Activated CD8-positive, alpha-beta memory T cell treated with anti-CD3 and anti-CD28 coated beads for 48 hours (primary cell): Measurements from ENCODE around the gene SMPD3.

Experiments
- DNase-seq, 3 experiments: peaks; one replicate each; pipeline ENCODE4 v3.0.0-alpha.2; 2020; ENCODE audit warnings: low read depth in 2 of 3, low spot score in 2 of 3

The SMPD3 gene

DNA sequence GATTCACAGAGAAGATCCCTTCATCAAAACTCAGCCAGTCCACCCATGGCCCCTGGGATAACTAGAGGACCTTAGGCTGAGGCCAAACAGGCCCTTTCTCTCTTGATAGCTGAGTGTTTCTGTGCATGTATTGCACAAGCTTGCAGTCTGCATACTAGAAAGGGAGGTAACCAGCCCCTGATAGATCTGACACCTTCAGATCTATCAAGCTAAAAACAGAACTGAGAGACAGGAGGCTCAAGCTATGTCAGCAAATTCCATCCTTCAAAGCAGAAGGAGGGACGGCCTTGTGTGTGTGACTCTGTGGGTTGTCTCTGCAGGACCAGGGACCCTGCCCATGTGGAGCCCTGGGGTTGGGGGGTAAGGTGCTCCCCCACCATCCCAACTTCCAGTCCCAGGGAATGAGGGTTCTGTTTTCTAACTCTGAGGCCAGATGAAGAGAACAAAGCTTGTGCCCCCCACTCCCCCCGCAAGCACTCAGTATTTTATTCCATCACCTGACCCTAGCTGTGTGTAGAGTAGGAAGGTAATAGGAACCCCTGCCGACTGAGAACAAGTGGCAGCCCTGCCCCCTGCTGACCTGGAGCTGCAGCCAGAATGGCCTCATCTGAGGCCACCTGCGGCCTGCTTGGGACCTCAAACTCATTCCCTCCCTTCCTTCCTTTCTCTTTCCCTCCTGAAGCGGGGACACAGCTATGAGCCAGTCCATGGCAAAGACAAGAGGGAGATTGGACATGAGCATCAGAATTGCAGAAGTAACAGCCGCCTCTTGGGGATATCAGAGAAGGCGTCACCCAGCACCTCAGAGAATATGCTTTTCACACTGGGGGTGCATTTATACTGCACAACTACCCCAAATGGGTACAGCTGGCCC, 63.8 kb downstream of the SMPD3 start:
- no peak for DNase-seq

DNA sequence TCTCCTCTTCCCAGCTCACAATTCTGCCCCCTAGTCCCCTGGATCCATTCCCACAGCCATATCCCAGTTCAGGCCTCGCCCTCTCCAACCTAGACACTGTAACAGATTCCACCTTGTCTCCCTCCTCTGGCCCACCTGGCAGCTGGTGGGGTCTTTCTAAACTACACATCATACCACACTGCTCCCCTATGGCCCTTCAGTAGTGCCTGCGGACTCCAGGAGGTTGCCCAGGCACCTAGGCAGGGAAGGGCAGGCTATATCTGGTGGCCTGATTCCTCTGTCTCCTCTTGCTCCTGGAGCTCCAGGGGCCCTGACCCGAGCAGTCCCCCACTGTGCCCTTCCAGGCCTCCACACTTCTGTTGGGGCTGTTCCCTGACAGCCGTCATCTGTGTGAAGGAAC, 64.5 kb downstream of the SMPD3 start:
- no peak for DNase-seq

DNA sequence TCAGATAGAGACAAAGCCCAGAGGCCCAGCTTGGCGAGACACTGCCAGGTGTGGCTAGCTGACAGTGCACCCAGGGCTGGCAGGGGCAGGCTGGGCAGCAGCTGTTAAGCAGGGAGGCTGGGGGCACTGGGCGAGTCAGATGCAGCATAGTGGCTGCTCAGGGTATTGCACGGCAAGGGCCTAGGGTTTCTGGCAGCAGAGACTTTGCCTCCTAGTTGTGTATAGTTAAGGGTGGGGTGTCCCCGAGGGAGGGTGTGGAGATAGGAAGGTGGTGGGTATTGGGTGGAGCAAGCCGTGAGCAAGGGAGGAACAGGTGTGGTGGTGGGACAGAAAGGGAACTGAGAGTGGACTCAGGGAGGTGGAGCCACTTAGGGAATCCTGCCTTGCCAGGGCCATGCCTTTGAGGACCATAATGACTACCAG, 66.0 kb downstream of the SMPD3 start:
- no peak for DNase-seq

DNA sequence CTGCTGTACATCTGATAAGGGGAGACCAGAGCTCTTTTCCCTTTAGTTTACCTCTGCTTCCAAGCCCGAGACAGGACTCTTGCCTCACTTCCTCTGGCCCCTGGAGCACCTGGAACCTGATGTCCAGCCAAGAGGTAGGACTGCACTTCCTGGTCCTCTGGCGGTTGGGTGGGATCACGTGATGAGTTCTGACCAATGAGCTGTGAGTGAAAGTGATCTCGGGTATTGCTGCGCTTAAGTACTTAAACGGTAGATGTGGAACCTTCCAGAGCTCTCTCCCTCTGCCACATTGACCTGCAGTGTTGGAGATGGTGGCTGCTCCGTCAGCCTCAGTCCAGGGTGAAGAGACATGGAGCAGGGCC, 67.0 kb downstream of the SMPD3 start:
- no peak for DNase-seq

DNA sequence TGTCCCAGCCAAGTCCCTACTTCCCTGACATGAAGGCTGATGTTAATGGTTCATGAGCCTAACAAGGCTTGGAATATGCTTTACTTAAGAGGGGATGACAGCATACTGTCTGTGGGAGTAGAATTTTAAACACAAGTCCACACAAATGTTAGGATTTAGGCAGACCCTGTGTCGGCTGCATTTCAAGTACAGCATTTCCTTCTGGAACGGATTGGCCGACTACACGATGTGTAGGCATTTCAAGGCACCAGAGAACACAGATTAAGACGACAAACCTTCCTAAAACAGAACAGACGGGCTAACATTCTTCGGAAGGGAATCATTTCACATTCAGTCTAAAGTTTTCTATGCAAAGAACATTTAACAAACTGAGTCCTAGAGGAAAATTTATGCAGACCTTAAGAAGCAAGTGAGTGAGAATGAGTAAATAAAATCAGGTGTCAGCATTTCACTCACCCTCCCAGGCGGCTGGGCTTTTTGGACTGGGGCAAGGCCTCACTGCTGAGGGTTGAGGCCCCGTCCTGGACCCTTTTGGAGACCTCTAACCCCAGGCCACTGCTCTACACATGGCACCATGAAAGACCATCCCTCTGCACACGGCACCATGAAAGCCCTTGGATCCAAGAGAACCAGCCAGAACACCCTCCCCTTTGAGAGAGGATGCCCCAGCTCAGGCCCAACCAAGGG, 67.5 kb downstream of the SMPD3 start:
- DNase-seq, result no peak

DNA sequence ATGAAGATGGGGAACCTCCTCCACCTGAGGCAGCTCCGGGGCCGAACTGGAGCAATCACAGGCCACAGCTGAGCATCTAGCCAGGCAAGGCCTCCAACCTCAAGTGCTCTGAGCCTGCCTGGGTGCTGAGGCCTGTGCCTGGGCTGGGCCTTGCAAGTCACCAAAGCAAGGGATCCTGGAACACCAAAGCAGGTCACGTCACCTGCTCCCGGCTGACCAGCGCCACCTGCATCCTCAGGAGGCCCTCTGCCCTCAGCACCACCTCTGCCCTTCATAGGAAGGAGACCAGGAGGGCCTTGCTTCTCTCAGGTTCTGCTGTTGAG, 68.0 kb downstream of the SMPD3 start:
- no peak for DNase-seq

DNA sequence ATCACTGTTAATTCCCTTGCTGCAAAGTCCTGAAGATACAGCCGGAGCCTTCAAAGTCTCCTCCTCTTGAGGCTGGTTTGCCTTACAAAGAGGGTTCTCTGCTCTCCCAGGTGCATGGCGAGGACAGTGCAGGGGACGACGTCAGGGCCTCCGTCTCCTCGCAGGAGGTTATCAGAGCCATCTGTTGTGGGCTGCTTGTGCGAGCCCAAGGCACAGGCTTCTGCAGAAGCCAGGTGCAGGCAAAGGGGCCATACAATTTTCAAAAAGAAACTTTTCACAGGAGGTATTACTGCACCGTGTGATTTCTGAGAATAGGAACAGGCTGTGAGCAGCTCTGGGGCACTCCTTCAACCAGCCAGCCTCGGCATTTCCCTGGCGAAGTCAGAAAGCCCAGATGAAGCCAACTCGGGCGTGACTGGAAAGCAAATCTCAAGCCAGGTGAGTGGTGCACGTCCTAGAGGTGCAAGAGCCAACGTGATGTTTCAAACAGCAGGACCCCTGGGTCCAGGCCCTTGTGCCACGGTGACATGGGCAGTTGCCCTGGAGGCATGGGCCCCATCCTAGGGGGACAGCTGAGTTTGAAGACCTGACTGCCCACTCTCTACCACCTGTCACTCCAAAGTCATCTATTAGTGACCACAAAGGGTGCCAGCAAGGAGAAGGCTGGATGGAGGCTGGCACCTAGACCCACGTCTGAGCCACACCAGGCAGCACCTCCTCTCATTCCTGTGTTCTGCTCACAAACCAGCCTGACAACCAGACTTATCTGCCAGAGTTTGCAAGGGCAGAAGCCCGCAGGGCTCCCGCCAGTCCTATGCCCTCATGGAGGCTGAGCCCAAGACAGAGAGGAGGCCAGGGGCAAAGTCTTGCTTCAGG, 68.6 kb downstream of the SMPD3 start:
- no peak for DNase-seq

DNA sequence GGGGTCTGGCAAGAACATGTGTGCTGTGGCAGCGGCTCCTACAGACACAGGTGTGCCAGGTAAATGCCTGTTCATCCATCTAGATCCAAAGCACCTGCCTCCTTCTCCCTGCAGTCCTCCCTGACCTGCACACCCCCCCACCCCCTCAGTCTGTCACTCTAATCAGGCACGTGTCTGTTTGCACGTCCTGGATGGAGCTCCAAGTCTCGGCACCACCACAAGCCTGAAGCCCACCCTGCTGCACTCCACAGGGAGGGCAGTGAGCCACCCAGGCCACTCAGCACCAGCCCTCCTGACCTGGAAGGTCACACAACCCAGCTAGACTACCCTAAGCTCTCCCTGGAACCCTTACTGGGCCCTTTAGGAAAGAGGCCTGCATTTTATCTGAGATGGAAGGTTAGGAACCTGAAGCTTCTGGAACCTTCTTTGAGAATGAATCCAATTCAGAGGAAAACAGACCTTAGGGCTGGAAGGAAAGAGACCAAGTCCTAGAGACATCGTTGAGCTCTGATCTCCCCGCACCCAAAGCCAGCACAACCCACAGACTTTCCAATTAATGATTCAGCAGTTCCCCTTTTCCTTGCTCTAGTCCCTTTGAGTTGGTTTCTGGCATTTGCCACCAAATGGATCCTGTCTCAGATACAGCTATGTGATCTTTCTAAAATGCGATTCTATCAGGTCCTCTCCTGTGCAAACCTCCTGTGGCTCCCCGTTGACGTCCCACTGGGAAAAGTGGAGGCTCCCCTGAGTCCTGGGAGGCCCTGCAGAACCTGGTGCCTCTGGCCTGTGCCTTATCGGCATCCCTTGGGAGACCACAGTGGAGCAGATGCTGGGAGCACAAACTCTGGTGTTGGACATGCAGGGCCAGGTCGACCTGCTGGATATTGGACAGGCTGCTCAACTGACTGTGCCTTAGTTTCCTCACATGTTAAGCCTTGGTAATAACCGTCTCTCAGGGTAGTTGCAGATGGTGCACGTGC, 69.6 kb downstream of the SMPD3 start:
- DNase-seq, result no peak

DNA sequence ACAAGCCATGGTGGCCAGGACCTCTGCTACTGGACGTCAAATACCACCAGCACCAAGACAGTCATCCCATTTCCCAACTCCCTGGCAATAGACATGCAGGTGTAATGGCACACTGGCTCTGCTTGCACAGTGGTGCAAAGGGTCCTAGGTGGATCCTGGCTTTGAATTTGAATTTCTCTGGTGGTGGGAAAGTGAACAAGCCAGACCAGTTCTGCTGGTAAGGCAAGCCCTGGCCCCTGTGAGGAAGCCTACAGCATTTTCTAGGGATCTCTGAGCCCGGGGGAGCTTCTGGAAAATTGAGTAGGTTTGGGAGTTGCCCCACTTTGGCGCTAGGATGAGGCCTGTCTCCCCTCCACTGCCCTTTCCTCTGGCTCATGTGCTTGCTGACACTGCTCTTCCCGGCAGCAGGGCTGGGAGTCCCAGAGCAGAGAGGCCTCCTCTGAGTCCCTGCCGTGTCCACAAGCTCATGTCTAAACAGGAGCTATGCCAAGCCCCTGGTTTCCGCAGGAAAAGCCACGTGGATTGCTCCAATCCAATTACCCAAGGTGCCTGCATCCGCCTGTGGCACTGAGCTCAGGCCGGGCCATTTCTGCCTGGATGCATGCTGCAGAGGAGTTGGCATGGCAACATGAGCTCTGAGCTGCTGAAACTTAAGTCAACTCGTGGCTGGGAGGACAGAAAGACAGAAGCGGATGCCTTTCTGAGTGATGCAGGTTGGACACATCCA, 70.5 kb downstream of the SMPD3 start:
- DNase-seq, result no peak

DNA sequence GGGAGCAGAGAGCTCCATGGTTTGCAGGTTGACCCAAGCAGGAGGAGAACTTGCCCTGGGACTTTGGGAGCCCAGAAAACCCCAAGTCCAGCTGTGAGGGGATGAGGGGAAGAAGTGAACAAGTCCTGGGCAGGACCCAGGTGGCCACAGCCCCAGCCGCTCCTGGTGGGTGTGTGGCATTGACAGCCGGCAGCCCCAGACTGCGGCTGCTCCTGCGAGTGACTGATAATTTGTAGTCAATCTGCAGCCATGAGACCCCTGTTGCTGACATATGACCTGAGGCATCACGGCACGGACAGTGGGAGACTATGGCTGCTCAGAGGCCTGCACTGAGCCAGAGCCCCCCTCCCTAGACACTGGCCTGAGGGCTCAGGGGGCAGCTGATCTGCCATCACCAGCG, 71.1 kb downstream of the SMPD3 start:
- no peak for DNase-seq

DNA sequence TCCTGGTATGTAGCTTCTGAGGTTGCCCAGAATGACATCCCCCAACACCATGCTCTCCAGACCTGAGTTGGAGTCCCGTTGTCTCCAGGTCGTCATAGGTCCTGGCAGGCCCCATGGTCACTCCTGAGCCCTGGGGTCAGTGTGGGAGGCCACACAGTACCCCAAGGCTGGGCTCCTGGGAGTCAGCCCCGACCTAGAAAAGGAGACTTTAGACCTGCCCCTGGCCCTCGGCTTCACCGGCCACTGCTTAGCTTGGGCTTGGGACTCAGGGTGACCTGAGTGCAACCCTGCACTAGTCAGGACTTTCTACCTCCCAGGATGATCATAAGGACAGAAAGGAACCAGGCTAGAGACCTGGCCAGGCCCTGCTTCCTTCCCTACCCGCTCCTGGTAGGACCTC, 71.7 kb downstream of the SMPD3 start:
- DNase-seq, result no peak

DNA sequence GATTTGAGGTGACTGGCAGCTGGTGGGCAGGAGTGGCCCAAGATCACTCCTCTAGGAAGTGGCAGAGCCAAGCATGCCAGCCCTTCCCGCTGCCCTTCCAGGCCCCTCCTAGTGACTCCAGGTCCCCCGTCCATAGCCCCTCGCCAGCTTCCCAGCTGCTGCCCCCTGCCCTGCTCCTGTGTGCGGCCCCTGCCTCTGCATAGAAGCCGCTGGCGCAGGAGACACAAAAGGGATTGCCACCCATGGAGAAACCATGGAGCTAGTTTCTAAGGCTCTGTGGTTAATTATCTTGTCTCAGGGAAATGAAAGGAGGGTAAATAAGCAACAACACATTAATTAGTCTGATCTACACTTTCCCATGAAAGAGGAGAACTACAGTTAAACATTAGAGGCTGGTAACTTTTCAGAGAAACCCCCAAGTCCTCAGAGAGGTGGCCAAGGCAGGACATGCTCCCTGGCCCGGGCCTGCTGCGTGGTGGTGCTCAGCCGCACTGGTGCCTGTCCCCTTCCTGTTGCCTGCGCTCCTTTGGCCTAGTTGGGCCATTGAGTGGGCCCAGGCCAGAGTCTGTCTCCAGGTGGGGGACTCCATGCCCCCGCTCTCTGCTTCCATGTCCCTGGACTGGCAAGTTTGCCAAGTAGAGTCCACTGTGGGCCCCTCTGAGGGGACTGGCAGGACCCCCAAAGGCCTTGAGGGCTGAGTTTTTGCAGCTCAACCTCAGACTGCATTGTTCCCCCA, 72.3 kb downstream of the SMPD3 start:
- DNase-seq, result no peak

DNA sequence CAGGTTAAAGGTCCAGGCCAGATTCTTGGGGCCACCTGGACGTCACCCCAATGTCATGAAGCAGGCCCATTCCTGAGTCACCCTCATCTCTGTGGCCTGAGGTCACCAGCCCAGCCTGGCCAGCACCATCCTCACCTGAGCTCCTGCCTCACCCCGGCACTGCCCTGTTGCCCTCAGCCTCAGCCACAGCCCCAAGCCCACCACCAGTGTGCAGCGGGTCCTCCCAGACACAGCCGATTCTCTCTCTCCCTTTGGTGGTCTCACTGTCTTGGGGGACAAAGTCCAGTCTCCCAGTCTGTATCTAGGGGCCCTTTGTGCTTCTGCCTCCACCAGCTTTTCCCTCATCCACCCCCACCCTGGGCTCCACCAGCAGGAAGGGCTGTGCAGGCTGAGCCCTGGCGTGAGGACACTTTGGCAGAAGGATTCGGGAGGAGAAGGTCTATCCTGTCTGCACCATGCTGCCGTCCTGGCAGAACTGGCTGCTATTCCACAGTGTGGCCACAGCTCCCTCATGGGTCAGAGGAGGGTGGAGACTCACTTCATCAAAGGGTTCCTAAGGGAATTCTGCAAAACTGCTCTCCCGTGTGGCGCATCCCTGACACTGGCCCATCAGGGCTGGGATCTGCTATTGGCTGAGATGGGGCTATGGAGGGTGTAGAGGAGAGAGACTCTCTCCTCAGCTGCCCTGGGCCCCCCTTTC, 73.2 kb downstream of the SMPD3 start:
- DNase-seq, result no peak

DNA sequence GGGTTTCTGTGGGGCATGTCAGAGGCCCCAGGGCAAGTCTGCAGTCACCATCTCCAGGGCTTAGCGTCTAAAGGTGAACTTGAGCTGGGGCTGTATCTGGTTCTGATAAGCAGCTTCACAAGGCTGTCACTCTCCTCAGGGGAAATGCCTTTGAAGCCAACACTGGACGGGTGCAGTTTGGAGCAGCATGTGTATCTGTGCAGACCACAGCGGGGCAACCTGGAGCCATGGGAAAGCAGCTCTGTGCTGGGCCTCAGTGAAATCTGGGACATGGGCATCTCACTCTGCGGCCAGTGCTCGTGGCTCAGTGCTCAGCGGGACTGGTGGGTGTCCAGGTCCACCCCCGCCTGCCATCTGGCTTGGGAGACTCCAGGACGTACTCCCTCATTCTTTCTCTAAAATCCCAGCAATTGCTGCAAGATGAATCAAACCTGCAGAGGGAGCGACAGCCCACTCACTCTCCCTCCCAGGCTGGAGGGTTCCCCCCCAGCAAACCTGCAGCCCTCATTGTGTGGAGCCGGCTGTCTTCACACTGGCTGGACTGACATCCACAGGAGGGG, 74.0 kb downstream of the SMPD3 start:
- DNase-seq, result no peak

DNA sequence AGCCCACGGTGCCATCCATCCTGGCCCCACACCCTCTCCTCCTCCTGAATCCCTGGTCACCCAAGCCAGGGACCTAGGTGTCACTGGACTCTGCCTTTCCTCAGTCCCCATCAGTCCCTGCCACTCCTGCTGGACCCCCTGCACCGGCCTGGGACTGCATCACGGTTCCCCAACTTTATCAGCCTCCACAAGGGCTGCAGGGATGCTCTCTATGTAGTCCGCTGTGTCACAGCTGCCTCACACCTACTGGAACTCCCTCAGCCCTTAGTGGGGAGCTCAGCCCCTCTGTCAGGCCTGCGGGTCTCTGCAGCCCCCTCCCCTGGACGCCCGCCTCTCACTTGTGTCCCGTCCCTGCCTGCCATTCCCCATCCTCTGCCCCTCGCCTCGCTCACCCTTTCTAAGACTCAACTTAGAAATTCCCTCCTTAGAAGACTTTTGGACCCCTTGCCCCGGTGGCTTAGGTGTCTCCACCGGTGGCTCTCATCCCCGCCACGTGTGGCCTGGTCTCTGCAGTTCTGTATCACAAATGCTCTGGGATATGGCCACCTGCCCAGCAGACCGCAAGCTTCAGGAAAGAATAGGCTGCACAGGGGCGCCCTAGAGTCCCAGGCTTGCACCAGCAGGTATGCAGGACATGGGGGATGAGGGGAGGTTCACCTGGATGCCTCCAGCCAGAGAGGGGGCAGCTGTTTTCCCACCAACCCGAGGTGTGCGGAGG, 74.6 kb downstream of the SMPD3 start:
- DNase-seq, result no peak

DNA sequence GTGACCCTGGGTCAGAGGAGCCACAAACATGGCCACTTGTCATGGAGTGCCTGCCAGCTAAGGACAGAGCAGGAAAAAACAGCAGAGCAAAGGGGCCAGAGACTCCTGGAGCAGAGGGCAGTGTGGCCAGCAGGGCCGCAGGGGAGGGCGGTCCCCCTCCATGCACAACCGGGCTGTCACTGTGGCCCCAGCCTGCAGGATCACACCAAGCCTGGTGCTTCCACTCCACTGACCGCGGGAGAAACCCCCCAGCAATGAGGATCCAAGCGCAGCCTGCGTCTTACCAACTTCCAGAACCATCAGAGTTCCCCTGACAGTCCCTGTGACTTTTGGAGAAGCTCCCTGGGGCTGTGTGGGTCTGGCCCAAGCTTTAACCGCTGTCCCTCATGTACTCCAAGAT, 75.5 kb downstream of the SMPD3 start:
- no peak for DNase-seq

DNA sequence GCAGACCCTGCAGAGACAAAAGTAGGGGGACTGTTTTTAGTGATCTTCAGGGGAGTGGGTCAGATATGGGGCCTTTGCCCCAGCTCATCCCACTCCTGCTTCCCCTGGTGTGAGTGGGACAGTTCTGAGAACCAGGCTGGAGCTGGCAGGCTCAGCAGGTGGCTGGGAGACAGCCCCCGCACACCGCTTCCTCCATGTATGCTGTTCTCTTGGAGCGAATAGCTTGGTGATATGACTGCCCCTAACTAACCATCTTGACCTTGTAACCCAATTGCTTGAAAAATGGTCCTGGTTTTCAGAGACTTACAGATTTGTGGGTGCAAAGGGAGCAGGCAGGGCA, 76.0 kb downstream of the SMPD3 start:
- no peak for DNase-seq
